ENCODE data around the gene PKP4.

Gene PKP4

GRCh38 chr2:158498043-158498748 is 41.4 kb downstream of the PKP4 start:
- no peak for DNase-seq (ENCODE audit: low read depth in 4 of 4, low spot score in 1 of 4)

- DNase-seq (ENCODE audit: low read depth in 4 of 4, low spot score in 1 of 4) = no peak
Observed at GRCh38 chr2:158498749-158499136, 42.0 kb downstream of the PKP4 start.

DNA sequence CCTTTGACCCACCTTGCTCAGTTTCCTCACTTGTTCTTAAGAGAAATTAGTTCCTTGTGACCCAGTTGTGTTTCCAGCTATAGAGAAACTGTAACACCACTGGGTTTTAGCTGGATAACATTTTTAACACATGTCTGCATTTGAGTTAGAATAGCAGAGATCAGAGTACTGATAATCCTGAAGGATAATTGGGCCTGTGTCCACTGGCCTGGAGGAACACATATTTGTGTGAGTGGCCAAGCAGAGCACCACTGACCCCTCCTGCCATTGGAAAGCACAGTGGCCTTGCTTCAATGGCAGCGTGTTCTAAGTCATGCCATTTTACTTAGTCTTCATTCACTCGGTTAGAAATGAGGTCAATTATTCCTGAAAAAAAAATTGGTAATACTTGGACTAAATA is 42.6 kb downstream of the PKP4 start:
- DNase-seq (ENCODE audit: low read depth in 4 of 4, low spot score in 1 of 4) = no peak

DNA sequence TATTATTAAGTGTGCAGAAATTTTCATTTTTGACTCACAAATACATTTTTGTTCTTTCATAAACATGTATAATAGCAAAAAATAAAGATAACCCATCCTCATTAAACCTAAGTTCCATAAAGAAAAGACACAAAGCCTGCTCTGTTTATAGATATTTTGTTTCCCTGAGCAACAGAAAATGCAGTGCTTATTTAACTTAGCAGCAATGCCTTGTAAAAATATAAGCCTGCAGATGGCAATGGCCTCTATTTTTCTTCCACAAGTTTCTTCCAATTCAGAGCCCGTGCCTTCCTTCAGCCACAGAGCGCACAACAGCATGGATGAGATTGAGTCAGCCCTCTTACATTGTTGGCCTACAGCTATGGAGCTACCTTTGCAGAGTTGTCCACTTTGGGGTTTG is 43.6 kb downstream of the PKP4 start:
- no peak for DNase-seq (ENCODE audit: low read depth in 4 of 4, low spot score in 1 of 4)

DNA sequence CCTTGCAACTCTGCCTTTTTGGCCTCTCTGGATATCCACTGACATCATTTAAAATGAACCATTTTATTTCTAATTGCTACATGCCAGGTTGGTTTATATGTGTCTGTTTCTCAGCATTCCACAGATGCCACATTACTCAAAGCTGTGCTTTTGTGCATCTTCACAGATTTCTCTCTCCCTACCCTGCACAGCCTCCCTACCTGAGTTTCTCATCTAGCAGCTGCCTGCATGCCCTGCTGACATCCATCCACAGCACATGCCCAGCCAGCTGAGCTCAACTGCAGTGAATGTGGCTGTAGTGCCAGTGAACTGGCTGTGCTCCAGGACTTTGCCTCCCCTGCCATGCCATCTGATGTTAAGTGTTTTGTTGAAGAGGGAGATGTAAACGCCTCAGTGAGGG is 44.5 kb downstream of the PKP4 start:
- no peak for DNase-seq (ENCODE audit: low read depth in 4 of 4, low spot score in 1 of 4)

DNA sequence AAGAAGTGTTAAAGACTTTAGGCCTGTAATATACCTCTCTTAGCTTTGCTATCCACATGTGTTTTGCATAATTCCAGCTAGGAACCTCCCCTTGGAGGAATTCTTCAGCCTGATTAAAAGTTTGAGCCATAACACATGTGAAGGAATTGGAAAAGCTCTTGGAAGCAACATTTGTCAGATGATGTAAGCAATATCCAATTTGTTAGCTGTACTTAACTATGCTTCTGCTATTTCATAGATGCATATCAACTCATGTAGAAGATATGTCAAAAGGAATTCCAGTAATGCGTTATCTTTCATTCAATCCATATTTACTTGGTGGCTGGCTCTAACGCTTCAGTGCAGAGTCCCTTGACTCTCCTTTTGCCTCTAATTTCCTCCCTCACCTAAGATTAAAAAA is 46.2 kb downstream of the PKP4 start:
- no peak for DNase-seq (ENCODE audit: low read depth in 4 of 4, low spot score in 1 of 4)

DNA sequence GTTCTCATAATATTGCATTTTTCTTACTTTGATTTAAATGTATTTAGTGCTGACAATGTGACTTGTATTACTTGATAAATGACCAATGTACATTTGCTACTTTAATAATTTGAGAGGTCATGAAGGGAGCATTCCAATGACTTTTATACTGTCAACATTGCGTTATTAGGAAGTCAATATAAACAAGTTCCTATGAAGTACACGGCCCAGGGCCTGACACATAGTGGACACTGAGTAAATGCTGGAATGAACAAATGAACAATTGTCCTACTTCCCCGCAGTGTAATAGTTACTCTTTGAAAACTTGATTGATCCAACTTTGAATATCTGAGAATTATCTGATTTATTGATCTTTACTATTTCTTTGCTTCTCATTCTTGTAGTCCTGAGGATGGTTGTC is 47.3 kb downstream of the PKP4 start:
- no peak for DNase-seq (ENCODE audit: low read depth in 4 of 4, low spot score in 1 of 4)

DNA sequence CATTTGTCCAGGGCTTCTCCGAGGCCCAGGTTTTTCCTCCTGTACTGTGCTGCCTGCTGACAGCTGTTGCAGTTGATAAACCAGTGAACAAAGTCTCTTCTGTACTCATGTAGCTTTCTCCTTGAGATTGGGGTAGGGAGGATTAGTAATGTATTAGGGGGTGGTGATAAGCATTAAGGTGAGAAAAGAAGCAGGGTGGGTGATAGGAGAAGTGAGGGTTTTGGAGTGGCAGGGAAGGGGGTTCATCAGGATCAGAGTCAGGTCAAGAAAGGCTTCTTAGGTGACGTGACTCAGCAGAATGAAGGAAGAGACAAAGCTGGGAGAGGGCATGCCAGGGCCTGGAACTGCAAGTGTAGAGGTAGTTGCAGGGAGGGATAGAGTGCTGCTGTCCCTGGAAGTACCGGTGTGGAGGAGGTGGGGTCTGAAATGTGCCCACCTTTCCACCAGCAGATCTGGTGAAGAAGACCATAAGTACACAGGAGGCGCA is 48.7 kb downstream of the PKP4 start:
- no peak for DNase-seq (ENCODE audit: low read depth in 4 of 4, low spot score in 1 of 4)

DNA sequence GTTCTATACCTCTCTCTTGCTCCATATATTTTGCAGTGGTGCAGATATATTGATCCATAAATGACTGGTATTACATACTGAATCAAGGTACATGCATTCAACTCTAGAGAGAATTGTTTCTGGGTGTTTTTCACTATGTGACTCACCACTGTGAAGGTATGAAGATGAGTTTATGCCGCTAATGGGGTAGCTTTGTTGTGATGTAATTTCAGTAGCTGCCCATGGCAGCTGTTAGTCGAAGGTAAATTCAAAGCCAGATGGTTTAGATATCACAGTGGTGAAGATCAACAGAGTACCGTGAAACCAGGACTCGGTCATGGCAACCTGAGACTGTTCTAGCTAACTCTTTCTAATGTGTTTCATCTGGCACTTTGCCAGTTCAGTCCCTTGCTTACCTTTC is 50.4 kb downstream of the PKP4 start:
- DNase-seq (ENCODE audit: low read depth in 4 of 4, low spot score in 1 of 4) = no peak

DNA sequence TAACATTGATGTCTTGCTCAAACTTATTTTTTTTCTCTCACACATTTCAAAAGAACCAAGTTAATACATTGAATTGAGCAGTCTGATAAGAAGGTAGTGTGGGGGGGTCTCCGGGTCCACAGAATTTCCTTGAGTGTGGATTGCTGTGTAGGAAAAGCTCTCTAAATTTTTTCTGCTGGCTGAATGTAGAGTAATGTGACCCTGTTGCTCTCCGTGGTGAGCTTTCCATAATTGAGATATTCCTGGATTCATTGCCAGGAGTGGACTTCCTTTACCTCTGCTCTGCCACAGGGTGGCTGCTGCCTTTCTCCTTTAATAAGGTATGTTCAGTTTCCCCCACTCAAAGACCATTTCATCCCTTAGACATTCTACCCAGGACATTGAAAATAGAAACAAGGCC is 50.9 kb downstream of the PKP4 start:
- no peak for DNase-seq (ENCODE audit: low read depth in 4 of 4, low spot score in 1 of 4)

DNA sequence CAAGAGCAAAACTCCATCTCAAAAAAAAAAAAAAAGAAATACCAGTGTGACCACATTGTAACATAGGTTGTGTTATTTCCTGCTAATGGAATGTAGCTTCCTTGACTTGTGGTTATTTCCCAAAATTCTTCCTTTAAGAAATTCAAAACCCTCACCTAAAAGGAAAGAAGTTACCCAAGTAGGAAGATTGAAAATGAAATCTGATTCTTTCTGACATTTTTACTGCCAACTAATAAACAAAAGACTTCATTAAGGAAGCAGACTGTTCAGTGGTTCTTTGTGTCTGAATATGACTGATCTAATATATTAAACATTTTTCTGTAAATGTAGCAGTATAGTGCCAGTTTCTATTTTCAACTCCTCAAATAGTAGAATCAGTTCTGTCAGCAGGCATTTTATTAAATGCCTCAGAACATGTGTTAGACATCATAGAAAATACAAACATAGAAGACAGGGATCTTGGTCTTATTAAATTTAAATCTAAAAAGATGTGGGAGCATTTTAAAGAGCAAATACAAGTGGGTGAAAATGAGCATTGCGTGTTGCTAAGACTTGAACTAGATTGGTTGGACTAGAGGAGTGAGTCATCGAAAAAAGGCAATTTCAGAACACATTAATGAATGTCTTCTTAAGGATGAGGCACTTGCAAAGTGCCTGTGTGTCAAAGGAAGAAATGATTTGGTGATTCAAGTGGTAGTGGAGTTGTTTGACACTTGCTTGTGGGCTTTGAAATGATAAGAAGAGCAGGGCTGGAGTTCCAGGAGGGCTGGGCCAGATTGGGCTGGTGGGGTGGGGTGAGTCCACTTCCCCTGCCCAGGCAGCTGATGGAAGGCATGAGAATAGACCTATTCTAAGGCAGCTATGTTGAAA is 53.4 kb downstream of the PKP4 start:
- DNase-seq (ENCODE audit: low read depth in 4 of 4, low spot score in 1 of 4) = no peak

DNA sequence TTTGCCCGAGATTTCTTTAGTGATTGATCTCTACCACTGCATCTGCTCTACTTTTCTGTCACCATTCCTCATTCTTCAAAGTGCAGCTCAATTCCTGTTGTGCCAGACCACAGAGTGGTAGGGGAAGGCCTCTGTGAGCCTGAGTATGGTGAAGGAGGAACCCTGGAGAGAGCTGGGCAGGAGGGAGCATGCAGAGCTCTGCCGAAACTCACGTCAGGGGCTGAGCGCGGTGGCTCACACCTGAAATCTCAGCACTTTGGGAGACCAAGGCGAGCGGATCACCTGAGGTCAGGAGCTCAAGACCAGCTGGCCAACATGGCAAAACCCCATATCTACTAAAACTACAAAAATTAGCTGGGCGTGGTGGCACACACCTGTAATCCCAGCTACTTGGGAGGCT is 54.1 kb downstream of the PKP4 start:
- no peak for DNase-seq (ENCODE audit: low read depth in 4 of 4, low spot score in 1 of 4)

DNA sequence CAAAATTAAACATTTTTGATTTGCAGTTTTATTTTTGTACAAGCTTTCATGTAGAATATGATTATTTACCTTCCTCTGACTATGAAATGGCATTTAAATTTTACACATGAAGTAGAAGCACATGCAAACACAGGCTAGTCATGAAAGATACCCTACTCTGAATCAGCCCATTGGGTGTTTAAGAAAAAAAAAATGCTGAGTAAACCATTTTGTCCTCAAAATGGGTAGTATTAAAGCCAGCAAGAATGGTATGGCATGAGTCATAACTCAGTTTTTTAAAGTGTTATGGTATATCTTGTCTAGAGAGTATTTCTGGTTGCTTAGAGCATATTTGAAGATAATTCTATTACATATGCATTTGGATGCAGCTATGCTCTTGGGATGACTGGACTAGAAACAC is 55.0 kb downstream of the PKP4 start:
- DNase-seq (ENCODE audit: low read depth in 4 of 4, low spot score in 1 of 4) = no peak

- no peak for DNase-seq (ENCODE audit: low read depth in 4 of 4, low spot score in 1 of 4)
Observed at GRCh38 chr2:158512323-158512722, 55.6 kb downstream of the PKP4 start.

GRCh38 chr2:158513841-158514240 is 57.1 kb downstream of the PKP4 start:
- DNase-seq (ENCODE audit: low read depth in 4 of 4, low spot score in 1 of 4) = no peak

- no peak for DNase-seq (ENCODE audit: low read depth in 4 of 4, low spot score in 1 of 4)
Observed at GRCh38 chr2:158518084-158518483, 61.3 kb downstream of the PKP4 start.

DNA sequence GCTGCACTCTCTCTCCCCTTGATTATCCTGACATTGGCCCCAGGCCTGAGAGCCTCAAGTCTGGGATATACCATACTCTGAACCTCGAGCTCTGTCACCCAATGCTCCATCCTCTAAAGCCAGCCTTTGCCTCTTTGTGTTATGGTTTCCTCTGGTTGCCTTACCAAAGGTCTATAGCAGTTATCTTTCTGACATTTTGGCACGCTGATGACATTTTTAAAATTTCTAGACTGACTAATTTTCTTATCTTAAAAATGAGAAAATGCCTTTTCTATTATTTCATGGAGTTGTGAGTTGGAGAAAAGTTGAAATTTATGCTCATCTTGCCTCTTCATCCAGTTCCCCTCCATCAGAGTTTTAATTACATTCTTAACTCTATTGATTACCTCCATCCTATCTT is 62.7 kb downstream of the PKP4 start:
- DNase-seq (ENCODE audit: low read depth in 4 of 4, low spot score in 1 of 4) = no peak

DNA sequence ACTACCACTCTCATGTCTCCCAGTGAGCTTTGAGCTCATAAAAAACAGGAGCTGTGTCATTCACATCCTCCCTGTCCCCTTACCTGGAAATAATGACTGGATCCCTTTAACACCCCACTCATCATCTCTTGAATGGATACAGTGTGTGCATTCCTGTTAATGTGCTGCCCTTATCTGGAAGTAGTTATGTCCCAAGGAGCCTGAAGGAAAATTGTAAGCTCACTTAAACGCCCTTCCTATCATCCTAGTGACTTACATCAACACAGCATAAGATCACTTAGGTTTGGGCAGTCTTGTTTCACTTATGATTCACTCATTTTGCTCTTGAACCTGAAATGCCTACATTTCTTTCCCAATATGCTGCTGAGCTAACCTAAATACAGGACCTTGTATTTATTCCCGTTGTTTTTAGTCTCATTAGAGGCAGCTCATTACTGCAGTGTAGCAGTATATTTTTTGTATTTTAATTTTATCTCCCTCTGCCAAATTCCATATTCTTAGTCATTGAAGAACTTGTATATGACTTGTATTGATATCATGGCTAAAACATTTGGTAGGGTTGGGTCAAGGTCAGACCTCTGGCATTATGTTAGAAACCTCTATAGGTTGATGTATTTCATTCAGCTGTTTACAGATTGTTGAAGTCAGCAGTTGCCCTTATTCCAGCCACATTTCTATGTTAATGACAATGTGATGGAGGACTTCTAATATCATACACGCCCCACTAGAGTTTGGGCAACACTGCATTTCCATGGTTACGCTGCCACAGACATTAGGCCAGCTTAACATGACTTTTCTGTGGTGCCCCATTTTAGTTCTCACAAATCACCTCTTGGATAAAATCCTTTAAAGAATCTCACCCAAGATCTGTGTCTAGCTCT is 72.9 kb downstream of the PKP4 start:
- DNase-seq (ENCODE audit: low read depth in 4 of 4, low spot score in 1 of 4) = no peak

GRCh38 chr2:158530829-158531228 is 74.1 kb downstream of the PKP4 start:
- no peak for DNase-seq (ENCODE audit: low read depth in 4 of 4, low spot score in 1 of 4)

- DNase-seq (ENCODE audit: low read depth in 4 of 4, low spot score in 1 of 4) = no peak
Observed at GRCh38 chr2:158533009-158533408, 76.3 kb downstream of the PKP4 start.

GRCh38 chr2:158539176-158540005 is 82.6 kb downstream of the PKP4 start:
- DNase-seq (ENCODE audit: low read depth in 4 of 4, low spot score in 1 of 4) = no peak

All from stimulated activated CD4-positive, alpha-beta T cell treated with anti-CD3 and anti-CD28 coated beads, Interleukin-1b, Interleukin-23, amount 100 ng/mL, for 24 hours (primary cell).